Measurements from ENCODE around the gene ZNF174. TPM values are rescaled to one million over a fixed set of nuclear protein-coding genes. Genes with fewer than 3 reads are reported as not detected.

The ZNF174 gene
- total RNA-seq, result 6.6 and 9.6 TPM in 2 replicates

GRCh38 chr16:3400779-3401688 lies at the start of gene ZNF174, which contains the start of gene ZSCAN32:
Gene ZNF174 (plus strand): TSS chr16:3401215. CDS start chr16:3402005, 790 bp downstream.
Gene ZSCAN32 (minus strand): TSS chr16:3401004. CDS start chr16:3397557, 3,447 bp downstream.

GRCh38 chr16:3355589-3355988 lies 45.4 kb upstream of the ZNF174 start, which contains the start of gene OR2C1:
Gene OR2C1 (plus strand): TSS chr16:3355889. CDS start chr16:3355941, 52 bp downstream.

GRCh38 chr16:3443108-3444031 lies 42.4 kb downstream of the ZNF174 start, which contains the start of the genes NAA60 and ZNF597:
Gene NAA60 (plus strand): TSS chr16:3443680. CDS start chr16:3476228, 32,548 bp downstream.
Gene ZNF597 (minus strand): TSS chr16:3443504. CDS start chr16:3443153, 351 bp downstream.

Other genes starting within 250 kb of the ZNF174 start
- not detected in 2 replicates for gene OR1F1, start 213.0 kb upstream of the ZNF174 start, total RNA-seq
- gene ZNF200, start 166.1 kb upstream of the ZNF174 start, total RNA-seq, result 1.2 and 2.7 TPM in 2 replicates
- 0.53 and 1.2 TPM in 2 replicates for gene MEFV, start 144.6 kb upstream of the ZNF174 start, total RNA-seq
- gene ZNF263, start 117.7 kb upstream of the ZNF174 start, total RNA-seq, result 27.1 and 32.0 TPM in 2 replicates
- 1.2 and 2.3 TPM in 2 replicates for gene TIGD7, start 95.8 kb upstream of the ZNF174 start, total RNA-seq
- 3.2 and 12.2 TPM in 2 replicates for gene ZNF75A, start 95.7 kb upstream of the ZNF174 start, total RNA-seq
- not detected in 2 replicates for gene OR2C1, start 45.3 kb upstream of the ZNF174 start, total RNA-seq
- 7.1 and 10.4 TPM in 2 replicates for gene ZSCAN32, start 211 bp upstream of the ZNF174 start, total RNA-seq
- gene ZNF597, start 42.3 kb downstream of the ZNF174 start, total RNA-seq, result 1.1 and 1.2 TPM in 2 replicates
- 9.5 and 11.3 TPM in 2 replicates for gene NAA60, start 42.5 kb downstream of the ZNF174 start, total RNA-seq
- gene C16orf90, start 94.3 kb downstream of the ZNF174 start, total RNA-seq, result not detected in 2 replicates
- gene CLUAP1, start 99.8 kb downstream of the ZNF174 start, total RNA-seq, result 17.9 and 23.2 TPM in 2 replicates
- gene NLRC3, start 176.2 kb downstream of the ZNF174 start, total RNA-seq, result not detected in 2 replicates
- 5.7 and 6.1 TPM in 2 replicates for gene SLX4, start 210.4 kb downstream of the ZNF174 start, total RNA-seq